ENCODE measurements around the gene ADPRS.

The ADPRS gene, protein sequence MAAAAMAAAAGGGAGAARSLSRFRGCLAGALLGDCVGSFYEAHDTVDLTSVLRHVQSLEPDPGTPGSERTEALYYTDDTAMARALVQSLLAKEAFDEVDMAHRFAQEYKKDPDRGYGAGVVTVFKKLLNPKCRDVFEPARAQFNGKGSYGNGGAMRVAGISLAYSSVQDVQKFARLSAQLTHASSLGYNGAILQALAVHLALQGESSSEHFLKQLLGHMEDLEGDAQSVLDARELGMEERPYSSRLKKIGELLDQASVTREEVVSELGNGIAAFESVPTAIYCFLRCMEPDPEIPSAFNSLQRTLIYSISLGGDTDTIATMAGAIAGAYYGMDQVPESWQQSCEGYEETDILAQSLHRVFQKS

DNA sequence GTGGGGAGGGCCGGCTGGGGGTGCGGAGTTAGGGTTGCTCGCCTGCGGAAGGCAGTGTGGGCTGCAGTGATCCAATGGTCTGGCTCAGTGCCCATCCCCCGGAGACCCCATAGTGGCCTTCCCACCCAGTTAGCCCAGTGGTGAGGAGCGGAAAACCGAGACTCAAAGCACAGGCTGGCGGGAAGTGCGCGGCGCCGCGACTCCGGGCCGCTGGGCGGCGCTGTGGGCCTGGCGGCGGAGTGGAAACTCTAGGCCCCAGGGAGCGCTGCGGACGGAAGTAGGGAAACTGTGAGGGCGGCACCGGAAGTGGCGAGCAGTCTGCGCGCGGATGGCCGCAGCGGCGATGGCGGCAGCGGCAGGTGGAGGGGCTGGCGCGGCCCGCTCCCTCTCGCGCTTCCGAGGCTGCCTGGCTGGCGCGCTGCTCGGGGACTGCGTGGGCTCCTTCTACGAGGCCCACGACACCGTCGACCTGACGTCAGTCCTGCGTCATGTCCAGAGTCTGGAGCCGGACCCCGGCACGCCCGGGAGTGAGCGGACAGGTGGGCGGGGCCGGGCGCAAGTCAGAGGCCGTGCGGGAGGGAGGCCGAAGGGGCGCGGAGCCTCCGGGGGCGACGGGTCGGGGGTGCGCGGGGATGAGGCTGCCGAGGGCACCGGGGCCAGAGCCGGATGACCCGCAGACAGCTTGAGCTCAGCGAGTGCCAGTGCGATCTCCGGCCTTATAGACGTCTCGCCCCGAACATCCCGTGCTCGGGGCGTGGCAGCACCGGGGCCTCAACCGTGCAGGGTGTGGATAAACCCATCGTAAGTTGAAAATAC is at the start of gene ADPRS:
ADPRS (plus strand) TSS at position 316 of the 816 bp plus-strand sequence; CDS start at position 329, 13 bp downstream.
- DNase-seq: peak; percentile 69

DNA sequence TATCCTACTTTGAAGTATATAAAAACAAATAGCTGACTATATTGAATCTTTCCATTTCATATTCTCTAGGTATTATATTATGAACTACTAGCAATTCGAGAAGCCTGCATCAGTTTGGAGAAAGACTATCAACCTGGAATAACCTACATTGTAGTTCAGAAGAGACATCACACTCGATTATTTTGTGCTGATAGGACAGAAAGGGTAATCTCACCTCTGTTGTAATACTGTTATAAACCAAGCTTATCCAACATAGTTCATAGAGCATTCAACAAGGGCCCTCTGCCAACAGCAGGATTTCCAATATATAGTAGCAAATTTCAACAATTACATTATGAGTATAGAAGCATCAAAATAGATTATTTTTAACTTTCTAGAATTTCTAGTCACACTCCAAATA is 48.5 kb upstream of the ADPRS start:
- no peak for DNase-seq

DNA sequence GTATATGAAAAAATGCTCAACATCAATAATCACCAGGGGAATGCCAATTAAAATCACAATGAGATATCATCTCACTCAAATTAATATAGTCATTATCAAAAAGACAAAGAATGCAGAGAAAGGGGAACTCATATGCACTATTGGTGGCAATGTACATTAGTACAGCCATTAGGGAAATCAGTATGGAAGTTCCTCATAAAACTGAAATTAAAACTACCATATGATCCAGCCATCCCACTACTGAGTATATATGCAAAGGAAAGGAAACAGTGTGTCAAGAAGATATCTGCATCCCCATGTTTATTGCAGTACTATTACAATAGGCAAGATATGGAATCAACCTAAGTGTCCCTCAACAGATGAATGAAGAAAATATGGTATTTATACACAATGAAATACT is 36.9 kb upstream of the ADPRS start:
- no peak for DNase-seq

DNA sequence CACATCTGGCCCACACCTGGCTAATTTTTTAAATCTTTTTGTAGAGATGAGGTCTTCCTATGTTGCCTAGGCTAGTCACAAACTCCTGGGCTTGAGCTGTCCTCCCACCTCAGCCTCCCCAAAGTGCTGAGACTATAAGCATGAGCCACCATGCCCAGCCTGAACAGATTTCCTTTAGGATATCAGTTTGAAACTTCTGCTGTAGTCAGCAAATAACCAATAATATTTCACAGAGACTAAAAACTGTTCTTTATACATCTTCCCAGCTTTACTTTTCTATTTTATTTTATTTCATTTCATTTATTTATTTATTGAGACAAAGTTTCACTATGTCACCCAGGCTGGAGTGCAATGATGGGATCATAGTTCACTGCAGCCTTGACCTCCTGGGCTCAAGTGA is 34.7 kb upstream of the ADPRS start:
- DNase-seq: no peak

DNA sequence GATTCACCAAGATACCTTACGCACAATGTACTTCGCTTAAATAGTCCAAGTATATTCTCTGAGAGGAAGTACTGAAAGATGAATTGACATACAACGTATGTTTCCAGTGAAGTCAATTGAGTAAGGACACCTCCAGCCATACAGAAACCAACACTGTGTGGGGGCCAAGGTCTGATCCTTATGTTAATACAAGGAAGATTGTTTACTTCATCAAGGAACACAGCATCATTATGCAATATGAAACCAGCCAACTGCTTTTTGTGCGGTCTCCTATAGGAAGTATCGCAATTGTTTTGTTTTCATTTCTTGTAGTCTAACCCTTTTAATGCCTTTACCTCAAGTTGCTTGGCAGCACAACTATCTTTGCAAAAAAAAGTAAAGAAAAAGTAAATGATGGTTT is 33.0 kb upstream of the ADPRS start:
- DNase-seq: no peak

DNA sequence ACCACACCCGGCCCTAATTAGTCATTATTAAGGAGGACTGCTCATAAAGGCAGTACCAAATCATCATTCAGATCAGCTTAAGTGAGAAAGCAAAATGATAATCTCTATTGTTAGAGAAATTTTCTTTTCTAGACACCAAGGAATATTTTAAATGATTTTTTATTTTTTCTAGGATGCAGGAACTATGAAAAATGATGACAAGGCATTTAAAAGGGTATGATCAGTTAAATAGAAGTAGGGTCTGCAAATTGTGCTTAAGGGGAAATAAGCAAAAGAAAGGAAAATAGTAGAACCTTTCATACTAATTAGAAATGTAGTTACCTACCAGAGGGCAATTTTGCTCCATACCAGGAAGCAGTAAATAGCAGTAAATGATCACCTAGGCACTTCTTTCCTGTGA is 26.4 kb upstream of the ADPRS start:
- DNase-seq: no peak

DNA sequence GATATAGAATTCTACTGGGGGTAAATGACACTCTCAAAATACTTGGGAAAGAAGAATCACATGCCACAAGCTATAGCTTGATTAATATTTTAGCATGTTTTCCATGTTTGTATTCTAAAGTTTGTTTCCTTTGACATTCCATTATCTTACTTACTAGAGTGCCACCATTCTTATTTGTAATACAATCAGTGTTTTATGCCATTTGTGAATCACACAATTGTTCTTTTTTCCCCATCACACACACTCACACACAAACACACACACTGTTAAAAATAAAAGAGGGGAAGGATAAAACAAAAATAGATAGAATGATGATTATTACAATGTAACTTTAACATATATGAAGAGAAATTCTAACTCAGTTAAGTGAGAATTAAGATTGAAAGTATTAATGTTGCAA is 20.8 kb upstream of the ADPRS start:
- DNase-seq: no peak

DNA sequence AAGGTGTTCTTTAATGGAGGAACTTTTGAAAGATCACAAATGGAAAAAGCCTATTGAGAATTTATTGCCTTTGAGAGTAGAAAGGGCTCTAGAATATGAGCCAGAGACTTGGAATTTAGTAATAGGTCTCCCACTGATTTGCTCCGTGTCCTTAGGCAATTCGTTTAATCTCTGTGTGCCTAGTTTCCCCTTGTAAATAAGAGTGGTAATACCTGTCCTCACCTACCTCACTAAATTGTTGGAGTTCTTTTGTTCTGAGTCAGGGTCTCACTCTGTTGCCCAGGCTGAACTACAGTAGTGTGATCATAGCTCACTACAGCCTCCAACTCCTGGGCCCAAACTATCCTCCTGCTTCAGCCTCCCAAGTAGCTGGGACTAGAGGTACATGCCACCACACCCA is 19.8 kb upstream of the ADPRS start:
- DNase-seq: no peak

DNA sequence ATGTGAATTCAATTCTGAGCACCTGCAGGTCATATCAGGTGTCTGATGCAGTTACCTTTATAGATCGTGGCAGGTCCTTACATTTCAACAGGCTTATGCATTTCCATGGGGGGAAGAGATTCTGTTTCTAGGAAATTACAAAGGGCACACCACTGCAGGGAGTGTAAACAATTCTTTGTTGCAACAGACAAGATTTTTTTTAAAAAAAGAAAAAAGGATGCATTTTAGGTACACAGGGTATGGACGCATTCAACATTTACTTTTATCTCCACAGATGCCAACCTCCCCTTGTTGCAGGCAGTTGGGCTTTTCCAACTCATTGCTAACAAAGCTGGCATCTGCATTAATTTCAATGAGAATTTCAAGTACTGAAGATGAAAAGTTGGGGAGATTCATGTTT is 18.3 kb upstream of the ADPRS start:
- DNase-seq: no peak

DNA sequence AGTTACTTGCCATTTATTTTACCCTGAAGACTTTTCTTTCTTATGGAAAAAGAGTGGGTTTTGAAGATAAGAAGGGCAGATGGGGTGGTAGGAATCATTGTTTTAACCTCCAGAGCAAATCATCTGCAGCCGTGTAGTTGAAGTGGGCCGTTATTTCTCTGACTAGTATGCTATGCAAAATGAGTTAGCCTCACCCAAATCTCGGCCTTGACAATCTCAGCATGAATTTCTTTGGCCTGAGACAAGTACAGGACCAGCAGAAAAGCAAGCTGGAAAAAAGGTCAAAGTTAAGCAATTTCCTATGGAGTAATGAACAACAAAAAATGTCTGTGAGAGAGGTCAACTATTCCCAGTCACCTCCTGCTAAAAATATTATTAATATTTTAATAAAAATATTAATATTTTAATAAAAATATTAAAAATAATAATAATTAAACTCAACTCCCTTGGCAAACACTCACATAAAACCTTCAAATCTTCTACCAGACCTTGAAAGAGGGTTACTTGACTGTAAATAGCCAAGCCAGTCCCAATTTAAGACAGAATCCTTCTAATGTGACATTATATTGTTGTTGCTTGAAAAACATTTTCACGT is 11.6 kb upstream of the ADPRS start:
- DNase-seq: no peak

DNA sequence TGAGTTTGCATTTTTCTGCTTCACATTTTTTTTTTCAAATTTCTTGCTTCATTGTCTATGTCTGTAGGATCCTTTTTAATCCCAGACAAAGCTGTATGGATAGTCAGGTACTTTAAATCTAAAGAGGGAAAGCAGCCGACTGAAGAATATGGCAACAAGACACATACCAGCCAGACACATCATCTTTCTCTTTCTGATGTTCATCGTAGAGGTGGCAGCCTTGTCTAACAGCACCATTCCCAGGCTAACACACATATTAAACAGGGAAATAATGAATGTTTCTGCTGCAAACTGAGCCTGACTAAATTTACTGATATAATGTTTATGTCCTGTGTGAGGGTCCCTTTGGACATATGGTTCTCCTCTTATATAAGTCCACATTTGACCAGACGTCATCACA is 8.5 kb upstream of the ADPRS start:
- no peak for DNase-seq

DNA sequence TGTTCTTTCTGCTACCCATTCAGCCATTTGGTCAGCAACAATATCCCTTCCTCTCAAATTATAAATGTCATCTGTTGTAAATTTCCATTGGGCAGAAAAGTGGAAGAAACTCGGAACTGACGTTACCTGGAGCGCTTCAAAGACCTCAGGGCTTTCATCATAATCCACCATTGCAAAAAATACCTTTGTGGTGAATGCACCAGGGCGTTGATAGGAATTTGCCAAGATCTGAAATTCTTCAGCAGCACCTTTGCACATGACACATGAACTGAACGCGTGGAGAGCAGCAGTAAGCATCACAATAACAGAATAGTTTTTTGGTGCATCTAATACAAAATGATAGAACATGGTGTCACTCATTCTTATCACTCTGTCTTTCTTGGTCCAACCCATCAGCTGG is 7.9 kb upstream of the ADPRS start:
- DNase-seq: no peak

DNA sequence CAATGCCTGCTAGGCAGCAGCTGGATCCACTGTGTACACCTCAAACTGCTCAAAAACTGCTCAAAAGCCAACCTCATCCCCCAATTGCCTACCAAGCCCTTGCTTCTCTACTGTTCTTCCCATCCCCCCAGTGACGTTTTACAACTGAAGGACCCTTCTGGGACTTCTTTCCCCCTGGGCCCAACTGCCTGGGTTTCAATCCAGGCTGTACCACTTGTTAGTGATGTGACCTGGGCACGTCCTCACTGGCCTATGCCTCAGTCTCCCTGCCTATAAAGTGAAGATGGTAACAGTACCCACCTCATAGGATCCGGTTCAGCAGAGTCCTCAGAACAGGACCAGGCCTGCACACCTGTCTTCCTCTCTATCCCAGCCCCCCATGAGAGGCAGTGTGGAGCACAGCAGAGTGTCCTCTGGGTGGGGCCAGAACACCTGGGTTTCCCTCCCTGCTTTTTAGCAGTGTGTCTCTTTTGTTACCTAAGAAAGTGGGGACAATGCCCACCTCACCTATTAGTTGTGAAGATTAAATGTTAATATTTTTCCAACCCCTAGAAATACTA is 6.7 kb upstream of the ADPRS start:
- no peak for DNase-seq

DNA sequence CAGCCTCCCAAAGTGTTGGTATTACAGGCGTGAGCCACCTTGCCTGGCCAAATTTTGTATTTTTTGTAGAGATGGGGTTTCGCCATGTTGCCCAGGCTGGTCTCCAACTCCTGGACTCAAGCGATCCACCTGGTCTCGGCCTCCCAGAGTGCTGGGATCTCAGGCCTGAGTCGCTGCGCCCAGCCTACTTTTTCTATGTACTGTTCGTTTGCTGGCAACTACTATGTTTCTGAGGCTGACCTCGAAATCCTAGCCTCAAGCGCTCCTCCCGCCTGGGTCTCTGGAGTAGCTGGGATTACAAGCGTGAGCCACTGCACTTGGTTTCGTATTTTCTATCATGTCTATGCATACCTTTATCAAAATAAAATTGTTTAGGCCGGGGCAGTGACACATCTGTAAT is 5.5 kb upstream of the ADPRS start:
- DNase-seq: no peak

DNA sequence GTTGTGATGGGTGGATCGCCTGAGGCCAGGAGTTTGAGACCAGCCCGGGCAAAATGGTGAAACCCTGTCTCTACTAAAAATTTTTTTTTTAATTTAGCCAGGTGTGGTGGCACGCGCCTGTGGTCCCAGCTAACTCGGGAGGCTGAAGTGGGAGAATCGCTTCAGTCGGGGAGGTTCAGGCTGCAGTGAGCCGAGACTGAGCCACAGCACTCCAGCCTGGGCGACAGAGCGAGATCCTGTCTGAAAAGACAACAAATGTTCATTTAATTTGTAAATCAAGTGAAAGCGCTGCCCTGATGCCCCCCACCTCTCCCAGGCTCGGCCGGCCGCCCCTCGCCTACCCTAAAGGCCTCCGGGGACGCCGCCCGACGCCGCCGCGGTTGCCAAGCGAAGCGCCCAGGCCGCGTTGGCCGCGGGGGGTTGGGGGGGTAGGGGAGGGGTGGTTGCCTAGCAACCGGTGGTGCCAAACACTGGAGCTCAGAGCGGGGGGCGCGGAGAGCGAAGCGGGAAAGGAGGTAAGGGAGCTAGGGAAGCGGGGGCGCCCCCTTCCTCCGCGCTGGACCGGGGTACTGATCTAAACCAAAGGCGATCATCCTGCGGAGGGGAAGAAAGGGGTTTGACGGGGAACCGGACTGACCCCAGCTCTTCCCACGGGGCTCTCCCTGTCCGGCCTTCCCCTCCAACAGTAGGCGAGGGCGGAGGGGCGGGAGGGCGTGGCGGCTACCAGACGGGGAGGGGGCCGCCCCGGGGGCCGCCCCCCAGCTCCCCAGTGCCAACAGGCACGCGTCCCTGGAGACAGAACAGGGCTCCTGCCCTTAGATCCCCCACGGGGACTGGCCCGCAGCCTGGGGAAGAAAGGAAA is 4.8 kb upstream of the ADPRS start, which contains the start of gene TEKT2:
TEKT2 (plus strand) TSS at position 460 of the 862 bp plus-strand sequence. CDS start 828 bp downstream, outside the sequence.
- DNase-seq: no peak

DNA sequence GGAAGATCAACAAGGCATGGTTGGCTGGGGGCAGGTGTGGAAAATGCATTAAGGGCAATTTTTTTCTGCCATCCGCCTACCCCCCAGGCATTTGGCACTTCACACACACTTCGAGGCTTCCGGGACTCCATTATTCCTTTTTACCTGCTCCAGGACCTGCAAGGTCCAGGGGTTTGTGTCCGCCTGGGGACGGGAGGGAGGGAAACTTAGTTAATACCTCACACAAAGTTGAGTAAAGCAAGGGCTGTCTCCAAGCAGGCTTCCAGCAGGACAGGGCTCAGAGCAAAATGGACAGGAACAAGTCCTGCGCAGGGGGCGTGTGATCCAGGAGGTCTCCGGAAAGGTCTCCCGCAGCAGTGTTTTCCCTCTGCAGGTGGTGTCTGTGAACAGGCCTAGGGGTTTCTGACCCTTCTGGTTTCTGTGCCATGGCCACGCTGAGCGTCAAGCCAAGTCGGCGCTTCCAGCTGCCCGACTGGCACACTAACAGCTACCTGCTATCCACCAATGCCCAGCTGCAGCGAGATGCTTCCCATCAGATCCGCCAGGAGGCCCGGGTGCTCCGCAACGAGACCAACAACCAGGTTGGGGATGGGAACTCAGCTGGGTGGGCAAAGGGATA is 4.1 kb upstream of the ADPRS start:
- DNase-seq: no peak

DNA sequence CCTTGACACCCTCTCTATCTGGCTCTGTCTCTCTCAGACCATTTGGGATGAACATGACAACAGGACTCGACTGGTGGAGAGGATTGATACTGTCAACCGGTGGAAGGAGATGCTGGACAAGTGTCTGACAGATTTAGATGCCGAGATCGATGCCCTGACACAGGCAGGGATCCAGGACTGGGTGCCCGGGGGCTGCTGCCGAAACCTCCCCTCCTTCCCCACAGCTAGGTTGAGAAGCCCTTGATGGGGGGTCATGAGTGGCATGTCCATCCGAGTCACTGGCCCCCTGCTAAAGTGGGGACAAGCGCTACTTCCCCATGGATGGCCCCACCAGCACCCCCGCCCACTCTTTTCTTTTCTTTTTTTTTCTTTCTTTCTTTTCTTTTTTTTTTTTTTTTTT is 3.6 kb upstream of the ADPRS start:
- no peak for DNase-seq

DNA sequence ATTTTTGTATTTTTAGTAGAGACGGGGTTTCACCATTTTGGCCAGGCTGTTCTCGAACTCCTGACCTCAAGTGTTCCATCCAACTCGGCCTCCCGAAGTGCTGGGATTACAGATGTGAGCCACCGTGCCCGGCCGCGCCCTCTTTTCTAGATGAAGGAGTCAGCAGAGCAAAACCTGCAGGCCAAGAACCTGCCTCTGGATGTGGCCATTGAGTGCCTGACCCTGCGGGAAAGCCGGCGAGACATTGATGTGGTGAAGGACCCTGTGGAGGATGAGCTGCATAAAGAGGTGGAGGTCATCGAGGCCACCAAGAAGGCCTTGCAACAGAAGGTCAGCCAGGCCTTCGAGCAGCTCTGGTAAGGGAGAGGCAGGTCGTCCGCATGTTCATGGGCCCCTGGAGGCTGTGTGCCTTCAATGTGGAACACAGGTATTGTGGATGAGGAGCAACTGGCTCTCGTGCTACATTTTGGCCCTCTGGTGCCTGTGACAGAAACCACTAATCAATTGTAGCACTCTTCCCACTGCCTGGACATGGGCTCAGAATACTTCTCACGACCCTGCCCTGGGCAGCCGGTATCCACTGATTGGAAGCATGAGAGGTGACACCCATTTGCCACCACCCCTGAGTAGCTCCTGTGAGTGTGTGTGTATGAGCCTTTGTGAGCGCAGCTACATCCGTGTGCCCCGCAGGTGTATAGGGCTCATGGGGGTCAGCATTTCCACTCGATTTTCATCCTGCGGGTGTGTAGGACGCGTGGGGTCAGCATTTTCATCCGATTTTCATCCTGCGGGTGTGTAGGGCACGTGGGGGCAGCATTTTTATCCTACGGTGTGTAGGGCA is 2.8 kb upstream of the ADPRS start:
- no peak for DNase-seq

DNA sequence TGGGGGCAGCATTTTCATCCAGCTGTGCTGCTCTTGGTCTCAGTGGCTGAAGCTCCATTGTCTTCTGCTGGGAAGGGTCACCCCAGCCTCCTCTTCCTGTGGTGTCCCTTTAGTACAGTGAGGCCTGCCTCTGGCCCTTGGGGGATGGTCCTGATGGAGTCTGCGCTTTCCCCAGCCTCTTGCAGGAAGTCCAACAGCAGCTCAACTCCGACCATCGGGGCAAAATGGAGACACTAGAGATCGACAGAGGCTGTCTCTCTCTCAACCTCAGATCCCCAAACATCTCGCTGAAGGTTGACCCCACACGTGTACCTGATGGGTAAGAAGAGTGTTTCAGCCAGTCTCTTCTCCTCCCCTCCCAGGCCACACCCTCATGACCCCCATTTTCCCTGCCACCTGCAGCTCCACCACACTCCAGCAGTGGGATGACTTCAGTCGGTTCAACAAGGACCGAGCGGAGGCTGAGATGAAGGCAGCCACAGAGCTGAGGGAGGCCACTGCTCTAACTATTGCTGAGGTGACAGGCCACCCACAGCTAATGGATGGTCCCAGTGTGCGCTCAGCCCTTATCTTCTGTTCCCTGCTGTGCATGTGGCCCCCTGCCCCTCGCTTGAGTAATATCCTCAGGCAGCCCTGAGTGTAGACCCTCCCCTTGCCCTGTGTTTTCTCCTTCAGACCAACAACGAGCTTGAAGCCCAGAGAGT is 2.0 kb upstream of the ADPRS start:
- DNase-seq: no peak
